GM18505 (cell line): ENCODE measurements around the gene TRIM66.
"Not testable (repeated sequence)": the region's sequence is repeated elsewhere in the genome, so short reads cannot be mapped to it uniquely, and the experiment has no call there.

Source experiments
- ATAC-seq: cut with Tn5 transposase; IDR thresholded peaks from one replicate; pipeline ENCODE4 v1.9.1; 2021; ENCODE audit not compliant: unreplicated experiment
- POLR2A ChIP-seq: IDR thresholded peaks from 4 replicates; pipeline ENCODE4 v1.6.1; 2011; ENCODE audit warnings: borderline replicate concordance; ENCODE audit not compliant: insufficient read depth, insufficient read length; ENCODE audit errors: extremely low read depth

Gene TRIM66

DNA sequence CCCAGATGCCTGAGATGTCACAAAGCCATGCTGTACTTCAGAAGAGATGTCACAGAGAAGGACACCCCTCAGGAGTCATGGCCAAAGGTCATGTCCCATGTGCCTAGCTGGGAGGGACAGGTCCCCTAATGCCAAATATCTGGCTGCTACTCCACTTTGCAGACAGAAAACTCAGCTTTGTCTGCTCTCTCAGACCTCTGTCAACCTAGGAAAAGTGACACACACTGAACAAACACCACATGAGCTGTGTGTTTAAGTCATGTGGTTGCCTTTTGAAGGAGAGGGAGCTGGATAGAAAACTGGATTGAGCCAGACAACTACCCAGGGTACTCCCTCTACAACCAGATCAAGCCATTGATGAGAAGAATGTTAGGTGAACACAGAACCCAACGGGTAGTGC is 3.5 kb downstream of the TRIM66 start:
- no peak for ATAC-seq
- no peak for TF ChIP-seq POLR2A

DNA sequence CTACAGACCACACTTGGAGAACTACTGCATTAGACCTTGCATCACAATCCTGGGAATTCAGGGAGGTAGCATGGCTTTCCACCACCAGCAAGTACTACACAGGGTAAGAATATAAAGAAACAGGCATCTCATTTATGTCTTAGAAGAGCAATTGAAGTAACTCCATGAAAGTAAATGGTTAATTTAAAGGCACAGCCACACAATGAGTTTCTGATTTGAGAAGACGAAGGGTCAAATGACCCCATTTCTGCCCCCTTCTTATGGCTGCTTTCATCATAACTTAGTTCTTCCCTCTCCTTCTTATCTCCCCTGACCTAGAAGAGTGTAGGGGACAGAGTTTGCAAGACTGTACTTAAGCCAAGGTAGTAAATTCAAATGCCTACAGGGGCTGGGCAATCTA is 6.0 kb downstream of the TRIM66 start:
- no peak for TF ChIP-seq POLR2A
- ATAC-seq: no peak

GRCh38 chr11:8674859-8675258 is 7.6 kb downstream of the TRIM66 start:
- no peak for TF ChIP-seq POLR2A
- ATAC-seq: no peak

DNA sequence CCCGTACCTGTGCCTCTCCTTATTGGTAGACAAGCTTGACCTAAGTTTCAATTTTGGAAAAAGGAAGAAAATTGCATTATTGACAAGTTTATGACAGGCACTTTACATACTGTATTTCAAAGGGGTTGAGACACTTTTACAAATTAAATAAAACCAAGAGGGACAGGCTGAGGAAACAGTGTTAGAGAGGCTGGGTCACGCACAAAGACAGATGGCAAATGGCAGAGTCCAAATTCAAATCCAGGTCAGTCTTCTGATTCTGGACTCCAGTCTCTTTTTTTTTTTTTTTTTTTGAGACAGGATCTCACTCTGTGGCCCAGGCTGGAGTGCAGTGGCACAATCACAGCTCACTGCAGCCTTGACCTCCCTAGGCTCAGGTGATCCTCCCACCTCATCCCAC is 10.1 kb downstream of the TRIM66 start:
- no peak for TF ChIP-seq POLR2A
- no peak for ATAC-seq

DNA sequence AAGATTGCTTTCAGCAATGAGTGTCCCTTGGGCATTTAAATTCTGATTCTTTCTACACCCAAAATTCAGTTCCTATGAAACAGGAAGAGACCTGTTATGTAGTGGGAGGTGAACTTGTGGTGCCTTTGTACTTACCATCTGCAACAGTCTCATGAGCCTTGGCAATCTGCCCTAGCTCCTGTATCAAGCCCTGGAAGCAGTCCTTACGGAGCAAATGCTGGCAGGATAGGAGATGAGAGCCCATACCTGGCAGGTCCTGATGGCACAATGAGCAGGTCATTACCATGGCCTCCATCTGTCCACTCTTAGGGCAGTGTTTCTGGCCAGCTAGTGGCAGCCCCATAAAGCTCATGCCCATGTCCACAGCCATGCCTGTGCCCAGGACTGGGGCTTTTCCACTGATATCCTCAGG is 10.8 kb downstream of the TRIM66 start:
- no peak for TF ChIP-seq POLR2A
- ATAC-seq: no peak

DNA sequence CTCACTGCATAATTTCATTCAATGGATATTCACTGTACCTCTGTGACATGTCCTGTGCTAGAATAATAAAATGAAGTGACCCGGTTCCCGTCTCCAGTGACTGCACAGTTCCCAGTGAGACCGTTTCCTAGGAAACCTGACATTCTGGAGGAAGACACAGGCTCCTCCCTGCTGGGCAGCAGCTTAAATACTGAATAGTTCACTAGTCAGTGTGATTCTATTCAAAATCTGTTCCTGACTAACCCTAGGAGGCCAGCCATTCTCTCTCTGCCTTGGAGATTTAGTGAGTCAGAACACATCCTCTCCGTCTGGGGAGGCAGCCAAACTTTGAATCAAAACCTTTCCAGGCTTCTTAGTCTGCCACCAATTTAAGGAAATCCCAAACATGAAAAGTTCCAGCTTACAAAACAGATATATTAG is 11.3 kb downstream of the TRIM66 start:
- no peak for ATAC-seq
- TF ChIP-seq POLR2A: no peak

DNA sequence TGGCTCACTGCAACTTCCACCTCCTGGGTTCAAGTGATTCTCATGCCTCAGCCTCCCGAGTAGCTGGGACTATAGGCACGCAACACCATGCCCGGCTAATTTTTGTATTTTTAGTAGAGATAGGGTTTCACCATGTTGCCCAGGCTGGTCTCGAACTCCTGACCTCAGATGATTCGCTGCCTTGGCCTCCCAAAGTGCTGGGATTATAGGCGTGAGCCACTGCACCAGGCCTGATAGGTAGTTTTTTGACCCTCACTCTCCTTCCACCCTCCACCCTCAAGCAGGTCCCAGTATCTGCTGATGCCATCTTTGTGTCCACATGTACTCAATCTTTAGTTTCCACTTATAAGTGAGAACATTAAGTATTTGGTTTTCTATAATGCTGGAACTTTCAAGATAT is 12.4 kb downstream of the TRIM66 start:
- ATAC-seq: not testable (repeated sequence)

GRCh38 chr11:8665222-8665621 is 17.2 kb downstream of the TRIM66 start:
- ATAC-seq: no peak
- TF ChIP-seq POLR2A: no peak

DNA sequence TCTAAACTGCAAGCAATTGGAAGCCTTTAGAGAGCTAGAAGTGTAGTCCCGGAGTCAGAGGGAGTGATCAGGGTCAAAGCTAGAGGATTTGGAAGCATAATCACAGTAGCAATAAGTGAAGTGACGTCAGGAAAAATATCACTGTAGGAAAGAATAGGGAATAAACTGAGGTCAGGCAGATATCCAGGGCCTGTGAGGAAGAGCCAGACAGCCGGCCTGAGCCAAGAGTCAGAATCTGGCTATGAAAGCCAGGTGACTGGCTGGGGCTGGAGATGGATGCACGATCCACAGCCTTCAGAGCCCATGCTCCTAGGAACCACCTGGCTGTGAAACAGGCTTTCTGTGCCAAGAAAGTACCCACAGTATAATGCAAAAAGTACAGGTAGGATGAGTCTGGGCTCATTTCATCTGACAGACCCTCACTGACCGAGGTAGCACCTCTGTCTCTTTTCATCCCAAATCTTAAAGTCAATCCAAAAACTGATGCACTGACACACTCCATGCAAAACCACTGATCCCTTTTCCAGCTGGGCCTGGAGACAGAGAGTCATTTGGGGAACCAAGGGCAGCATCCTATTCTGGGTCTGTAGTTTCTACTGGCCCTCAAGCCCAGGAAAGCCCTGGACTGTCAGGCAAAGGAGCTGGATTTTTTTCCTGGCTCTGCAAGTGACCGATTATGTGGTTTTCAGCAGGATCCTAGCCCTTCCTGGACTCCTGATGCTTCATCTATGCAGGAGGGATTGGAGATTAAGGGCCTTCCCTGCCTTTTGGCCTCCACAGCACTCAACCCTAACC is 21.3 kb downstream of the TRIM66 start:
- no peak for TF ChIP-seq POLR2A
- no peak for ATAC-seq

DNA sequence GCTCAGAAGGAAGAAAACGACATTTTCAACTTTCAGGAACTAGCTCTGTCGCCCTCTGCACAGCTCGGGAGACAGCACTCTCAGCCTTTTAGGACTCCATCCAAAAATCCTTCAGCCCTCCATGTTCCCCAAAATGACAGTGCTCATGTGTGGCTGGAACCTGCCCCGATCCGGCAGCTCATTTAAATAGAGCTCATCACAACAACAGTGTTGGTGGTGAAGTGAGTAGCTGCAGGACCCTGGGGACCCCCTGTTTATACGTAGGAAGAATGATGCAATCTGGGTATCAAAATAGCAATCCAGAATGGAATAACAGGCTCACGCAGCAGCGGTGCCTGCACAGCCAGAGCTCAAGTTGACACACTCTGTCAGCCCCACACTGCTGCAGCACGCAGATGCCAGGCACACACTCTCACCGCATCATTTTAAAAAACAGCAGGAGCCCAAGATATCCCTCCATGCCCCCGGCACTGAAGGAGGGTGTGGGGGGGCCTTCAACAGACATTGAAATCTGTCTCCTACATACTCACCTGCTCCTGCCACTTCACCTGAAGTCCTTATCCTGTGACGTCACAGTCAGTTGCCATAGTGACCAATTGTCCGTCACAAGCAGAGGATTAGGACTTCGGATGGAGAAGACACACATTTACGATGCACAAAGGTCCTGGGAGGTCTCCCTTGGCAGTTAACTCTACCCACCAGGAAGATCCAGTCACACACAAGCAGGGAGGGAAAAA is 24.0 kb downstream of the TRIM66 start:
- TF ChIP-seq POLR2A: no peak
- ATAC-seq: no peak

GRCh38 chr11:8656291-8656690 is 26.2 kb downstream of the TRIM66 start:
- no peak for ATAC-seq
- no peak for TF ChIP-seq POLR2A

GRCh38 chr11:8654503-8654902 is 28.0 kb downstream of the TRIM66 start:
- no peak for TF ChIP-seq POLR2A
- no peak for ATAC-seq

- ATAC-seq: no peak
- TF ChIP-seq POLR2A: no peak
Measured at GRCh38 chr11:8652140-8652539, 30.3 kb downstream of the TRIM66 start.

DNA sequence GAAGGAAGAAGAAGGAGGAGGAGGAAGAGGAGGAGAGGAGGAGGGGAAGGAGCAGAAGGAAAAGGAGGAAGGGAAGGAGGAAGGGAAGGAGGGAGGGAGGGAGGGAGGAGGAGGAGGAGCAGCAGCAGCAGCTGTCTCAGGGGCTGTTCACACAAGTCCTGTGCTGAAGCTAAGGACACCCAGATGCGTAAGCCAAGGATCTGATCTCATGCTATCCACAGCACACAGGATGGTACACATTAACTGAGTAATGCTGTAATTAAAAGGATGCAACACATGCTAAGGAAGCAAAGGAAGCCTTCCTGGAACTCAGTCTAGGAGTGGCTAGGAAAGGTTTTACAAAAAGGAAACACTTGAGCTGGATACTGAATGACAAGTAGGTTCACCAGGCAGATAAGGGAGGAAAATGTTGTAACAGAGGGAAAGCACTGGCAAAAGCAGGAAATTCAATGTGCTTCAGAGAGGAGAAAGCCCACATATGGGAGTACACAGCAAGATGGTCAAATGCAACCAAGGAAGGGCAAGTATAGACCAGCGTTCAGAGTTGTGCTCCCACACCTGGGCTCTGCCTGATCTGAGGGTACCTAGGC is 32.0 kb downstream of the TRIM66 start:
- TF ChIP-seq POLR2A: no peak

More for the DNA sequence above, 32.0 kb downstream of the TRIM66 start:
- no peak for ATAC-seq
